ENCODE data around the gene EPHB4. TPM values are rescaled to one million over a fixed set of nuclear protein-coding genes. Genes with fewer than 3 reads are reported as not detected.

The EPHB4 gene
- total and polyA plus RNA-seq, 2 of the 8 experiments (the other 6 are each of a cell fraction or from before 2014, with no cell fraction given): 85.0 to 113 TPM

DNA sequence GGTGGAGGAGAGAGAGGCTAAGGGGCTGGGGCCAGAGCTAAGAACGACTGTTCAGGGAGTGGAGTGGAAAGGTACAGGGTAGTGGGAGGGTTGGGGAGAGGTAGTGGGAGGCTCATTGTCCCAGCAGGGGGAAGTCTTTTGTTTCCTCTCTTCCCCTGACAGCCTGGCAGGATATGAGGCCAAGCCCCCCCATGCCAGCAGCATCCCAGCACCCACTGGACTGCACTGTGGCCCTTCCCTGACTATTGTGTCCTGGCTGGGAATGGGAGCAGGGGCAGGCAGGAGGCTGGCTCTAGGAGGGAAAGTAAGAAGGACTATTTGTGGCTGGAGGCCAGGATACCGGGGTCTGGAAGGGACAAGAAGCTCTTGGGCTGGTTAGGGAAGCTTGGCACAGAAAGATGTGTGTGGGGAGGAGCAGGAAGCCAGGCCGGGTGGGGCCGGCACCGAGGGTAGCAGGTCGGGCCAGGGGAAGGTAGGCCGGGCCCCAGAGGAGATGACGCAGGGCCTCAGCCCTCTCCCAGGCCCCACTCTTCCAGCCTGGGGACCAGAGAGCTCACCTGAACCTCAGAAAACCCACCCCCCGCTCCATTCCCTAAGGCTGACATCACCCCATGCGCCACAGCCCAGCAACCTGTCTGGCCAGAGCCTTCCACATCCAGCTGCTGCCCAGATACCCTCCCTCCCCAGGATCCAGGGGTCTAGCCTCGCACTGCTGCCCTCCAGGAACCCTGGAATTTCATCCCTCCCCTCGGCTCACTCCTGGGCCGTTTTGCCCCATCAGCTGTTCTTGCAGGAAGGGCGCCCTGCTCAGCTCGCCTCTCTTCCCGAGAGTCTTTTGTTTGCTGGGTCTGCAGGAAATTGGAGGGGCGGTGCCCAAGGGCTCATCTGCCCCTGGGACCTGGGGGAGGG, 8.8 kb upstream of the EPHB4 start (continued):
- TF ChIP-seq, protein P1, sequence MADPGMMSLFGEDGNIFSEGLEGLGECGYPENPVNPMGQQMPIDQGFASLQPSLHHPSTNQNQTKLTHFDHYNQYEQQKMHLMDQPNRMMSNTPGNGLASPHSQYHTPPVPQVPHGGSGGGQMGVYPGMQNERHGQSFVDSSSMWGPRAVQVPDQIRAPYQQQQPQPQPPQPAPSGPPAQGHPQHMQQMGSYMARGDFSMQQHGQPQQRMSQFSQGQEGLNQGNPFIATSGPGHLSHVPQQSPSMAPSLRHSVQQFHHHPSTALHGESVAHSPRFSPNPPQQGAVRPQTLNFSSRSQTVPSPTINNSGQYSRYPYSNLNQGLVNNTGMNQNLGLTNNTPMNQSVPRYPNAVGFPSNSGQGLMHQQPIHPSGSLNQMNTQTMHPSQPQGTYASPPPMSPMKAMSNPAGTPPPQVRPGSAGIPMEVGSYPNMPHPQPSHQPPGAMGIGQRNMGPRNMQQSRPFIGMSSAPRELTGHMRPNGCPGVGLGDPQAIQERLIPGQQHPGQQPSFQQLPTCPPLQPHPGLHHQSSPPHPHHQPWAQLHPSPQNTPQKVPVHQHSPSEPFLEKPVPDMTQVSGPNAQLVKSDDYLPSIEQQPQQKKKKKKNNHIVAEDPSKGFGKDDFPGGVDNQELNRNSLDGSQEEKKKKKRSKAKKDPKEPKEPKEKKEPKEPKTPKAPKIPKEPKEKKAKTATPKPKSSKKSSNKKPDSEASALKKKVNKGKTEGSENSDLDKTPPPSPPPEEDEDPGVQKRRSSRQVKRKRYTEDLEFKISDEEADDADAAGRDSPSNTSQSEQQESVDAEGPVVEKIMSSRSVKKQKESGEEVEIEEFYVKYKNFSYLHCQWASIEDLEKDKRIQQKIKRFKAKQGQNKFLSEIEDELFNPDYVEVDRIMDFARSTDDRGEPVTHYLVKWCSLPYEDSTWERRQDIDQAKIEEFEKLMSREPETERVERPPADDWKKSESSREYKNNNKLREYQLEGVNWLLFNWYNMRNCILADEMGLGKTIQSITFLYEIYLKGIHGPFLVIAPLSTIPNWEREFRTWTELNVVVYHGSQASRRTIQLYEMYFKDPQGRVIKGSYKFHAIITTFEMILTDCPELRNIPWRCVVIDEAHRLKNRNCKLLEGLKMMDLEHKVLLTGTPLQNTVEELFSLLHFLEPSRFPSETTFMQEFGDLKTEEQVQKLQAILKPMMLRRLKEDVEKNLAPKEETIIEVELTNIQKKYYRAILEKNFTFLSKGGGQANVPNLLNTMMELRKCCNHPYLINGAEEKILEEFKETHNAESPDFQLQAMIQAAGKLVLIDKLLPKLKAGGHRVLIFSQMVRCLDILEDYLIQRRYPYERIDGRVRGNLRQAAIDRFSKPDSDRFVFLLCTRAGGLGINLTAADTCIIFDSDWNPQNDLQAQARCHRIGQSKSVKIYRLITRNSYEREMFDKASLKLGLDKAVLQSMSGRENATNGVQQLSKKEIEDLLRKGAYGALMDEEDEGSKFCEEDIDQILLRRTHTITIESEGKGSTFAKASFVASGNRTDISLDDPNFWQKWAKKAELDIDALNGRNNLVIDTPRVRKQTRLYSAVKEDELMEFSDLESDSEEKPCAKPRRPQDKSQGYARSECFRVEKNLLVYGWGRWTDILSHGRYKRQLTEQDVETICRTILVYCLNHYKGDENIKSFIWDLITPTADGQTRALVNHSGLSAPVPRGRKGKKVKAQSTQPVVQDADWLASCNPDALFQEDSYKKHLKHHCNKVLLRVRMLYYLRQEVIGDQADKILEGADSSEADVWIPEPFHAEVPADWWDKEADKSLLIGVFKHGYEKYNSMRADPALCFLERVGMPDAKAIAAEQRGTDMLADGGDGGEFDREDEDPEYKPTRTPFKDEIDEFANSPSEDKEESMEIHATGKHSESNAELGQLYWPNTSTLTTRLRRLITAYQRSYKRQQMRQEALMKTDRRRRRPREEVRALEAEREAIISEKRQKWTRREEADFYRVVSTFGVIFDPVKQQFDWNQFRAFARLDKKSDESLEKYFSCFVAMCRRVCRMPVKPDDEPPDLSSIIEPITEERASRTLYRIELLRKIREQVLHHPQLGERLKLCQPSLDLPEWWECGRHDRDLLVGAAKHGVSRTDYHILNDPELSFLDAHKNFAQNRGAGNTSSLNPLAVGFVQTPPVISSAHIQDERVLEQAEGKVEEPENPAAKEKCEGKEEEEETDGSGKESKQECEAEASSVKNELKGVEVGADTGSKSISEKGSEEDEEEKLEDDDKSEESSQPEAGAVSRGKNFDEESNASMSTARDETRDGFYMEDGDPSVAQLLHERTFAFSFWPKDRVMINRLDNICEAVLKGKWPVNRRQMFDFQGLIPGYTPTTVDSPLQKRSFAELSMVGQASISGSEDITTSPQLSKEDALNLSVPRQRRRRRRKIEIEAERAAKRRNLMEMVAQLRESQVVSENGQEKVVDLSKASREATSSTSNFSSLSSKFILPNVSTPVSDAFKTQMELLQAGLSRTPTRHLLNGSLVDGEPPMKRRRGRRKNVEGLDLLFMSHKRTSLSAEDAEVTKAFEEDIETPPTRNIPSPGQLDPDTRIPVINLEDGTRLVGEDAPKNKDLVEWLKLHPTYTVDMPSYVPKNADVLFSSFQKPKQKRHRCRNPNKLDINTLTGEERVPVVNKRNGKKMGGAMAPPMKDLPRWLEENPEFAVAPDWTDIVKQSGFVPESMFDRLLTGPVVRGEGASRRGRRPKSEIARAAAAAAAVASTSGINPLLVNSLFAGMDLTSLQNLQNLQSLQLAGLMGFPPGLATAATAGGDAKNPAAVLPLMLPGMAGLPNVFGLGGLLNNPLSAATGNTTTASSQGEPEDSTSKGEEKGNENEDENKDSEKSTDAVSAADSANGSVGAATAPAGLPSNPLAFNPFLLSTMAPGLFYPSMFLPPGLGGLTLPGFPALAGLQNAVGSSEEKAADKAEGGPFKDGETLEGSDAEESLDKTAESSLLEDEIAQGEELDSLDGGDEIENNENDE (IDR thresholded peaks at IDR 0.05; ENCODE audit: insufficient replicate concordance, low read length): no peak
- TF ChIP-seq, protein P2, sequence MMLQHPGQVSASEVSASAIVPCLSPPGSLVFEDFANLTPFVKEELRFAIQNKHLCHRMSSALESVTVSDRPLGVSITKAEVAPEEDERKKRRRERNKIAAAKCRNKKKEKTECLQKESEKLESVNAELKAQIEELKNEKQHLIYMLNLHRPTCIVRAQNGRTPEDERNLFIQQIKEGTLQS (IDR thresholded peaks at IDR 0.05; ENCODE audit: insufficient read depth, low read depth, low read length): no peak
- peak; percentile 78; the same call in 1 of the 2 replicates for TF ChIP-seq JUN (IDR thresholded peaks at IDR 0.05; ENCODE audit: low read depth, low read length)
- peak; percentile 55 for TF ChIP-seq POLR2AphosphoS5 (IDR thresholded peaks at IDR 0.05; ENCODE audit: low read depth, low read length)

All from H1 (cell line).